ENCODE results near the gene ARL16.

ARL16 gene

DNA sequence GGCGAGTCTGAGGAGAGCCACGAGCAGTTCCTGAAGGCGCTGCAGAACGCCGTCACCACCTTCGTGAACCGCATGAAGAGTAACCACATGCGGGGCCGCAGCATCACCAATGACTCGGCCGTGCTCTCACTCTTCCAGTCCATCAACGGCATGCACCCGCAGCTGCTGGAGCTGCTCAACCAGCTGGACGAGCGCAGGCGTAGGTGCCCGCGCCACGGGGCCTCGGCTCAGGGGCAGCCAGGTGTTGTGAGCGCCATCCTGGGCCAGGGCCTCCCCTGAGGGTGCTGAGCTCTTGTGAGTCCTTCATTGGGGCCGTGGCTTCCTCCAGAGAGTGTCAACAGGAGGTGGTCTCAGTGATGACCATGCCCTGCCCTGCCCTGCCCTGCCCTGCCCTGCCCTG lies 12.2 kb upstream of the ARL16 start:
- DNase-seq (ENCODE audit: low read depth in 1 of 2, low spot score in 1 of 2), result no peak
- H3K4me3 ChIP-seq (replicated peaks; ENCODE audit: insufficient read depth, low read length), result no peak overlapping the region
- TF ChIP-seq CTCF (IDR thresholded peaks at IDR 0.05; ENCODE audit: insufficient read depth, low read length), result no peak
- no peak for TF ChIP-seq REST (IDR thresholded peaks at IDR 0.05; ENCODE audit: insufficient replicate concordance, low read depth)
- no peak for TF ChIP-seq SPI1 (IDR thresholded peaks at IDR 0.05; ENCODE audit: borderline replicate concordance, low read depth)
- no peak for TF ChIP-seq GABPA (IDR thresholded peaks at IDR 0.05; ENCODE audit: low read depth)
- no peak; the same call in 1 of the 2 replicates for TF ChIP-seq POLR2AphosphoS5 (IDR thresholded peaks at IDR 0.05; ENCODE audit: low read depth)
- H3K27me3 ChIP-seq (ENCODE audit: insufficient read depth, poor library complexity, severe bottlenecking), result no peaks in the 10 kb centered on the region
- H3K27ac ChIP-seq (replicated peaks), result no peak overlapping the region

GRCh38 chr17:81695211-81695610 lies 11.6 kb upstream of the ARL16 start:
- Histone ChIP-seq H3K27ac (replicated peaks) (no peak overlapping the region), H3K4me3 (replicated peaks; ENCODE audit: insufficient read depth, low read length) (no peak overlapping the region), H3K27me3 (ENCODE audit: insufficient read depth, poor library complexity, severe bottlenecking) (no peaks in the 10 kb centered on the region)
- TF ChIP-seq CTCF (IDR thresholded peaks at IDR 0.05; ENCODE audit: insufficient read depth, low read length), result no peak
- DNase-seq (ENCODE audit: low read depth in 1 of 2, low spot score in 1 of 2), result no peak

DNA sequence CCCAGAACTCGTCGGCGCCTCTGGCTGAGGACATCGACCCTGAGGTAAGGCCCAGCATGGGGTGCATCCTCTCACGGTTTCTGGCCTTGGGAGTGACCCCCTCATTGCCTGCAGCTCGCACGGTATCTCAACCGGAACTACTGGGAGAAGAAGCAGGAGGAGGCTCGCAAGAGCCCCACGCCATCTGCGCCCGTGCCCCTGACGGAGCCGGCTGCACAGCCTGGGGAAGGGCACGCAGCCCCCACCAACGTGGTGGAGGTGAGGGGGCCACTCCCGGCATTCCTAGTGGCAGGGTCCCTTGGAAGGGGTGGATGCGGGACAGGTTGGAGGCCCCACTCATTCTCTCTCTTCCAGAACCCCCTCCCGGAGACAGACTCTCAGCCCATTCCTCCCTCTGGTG lies 11.2 kb upstream of the ARL16 start:
- no peak overlapping the region for H3K4me3 ChIP-seq (replicated peaks; ENCODE audit: insufficient read depth, low read length)
- H3K27ac ChIP-seq (replicated peaks), result no peak overlapping the region
- H3K27me3 ChIP-seq (ENCODE audit: insufficient read depth, poor library complexity, severe bottlenecking), result no peaks in the 10 kb centered on the region
- DNase-seq (ENCODE audit: low read depth in 1 of 2, low spot score in 1 of 2), result no peak
- TF ChIP-seq POLR2AphosphoS5 (IDR thresholded peaks at IDR 0.05; ENCODE audit: low read depth), result no peak
- no peak for TF ChIP-seq CTCF (IDR thresholded peaks at IDR 0.05; ENCODE audit: insufficient read depth, low read length)
- no peak for TF ChIP-seq SPI1 (IDR thresholded peaks at IDR 0.05; ENCODE audit: borderline replicate concordance, low read depth)
- TF ChIP-seq GABPA (IDR thresholded peaks at IDR 0.05; ENCODE audit: low read depth), result no peak
- TF ChIP-seq REST (IDR thresholded peaks at IDR 0.05; ENCODE audit: insufficient replicate concordance, low read depth), result no peak

DNA sequence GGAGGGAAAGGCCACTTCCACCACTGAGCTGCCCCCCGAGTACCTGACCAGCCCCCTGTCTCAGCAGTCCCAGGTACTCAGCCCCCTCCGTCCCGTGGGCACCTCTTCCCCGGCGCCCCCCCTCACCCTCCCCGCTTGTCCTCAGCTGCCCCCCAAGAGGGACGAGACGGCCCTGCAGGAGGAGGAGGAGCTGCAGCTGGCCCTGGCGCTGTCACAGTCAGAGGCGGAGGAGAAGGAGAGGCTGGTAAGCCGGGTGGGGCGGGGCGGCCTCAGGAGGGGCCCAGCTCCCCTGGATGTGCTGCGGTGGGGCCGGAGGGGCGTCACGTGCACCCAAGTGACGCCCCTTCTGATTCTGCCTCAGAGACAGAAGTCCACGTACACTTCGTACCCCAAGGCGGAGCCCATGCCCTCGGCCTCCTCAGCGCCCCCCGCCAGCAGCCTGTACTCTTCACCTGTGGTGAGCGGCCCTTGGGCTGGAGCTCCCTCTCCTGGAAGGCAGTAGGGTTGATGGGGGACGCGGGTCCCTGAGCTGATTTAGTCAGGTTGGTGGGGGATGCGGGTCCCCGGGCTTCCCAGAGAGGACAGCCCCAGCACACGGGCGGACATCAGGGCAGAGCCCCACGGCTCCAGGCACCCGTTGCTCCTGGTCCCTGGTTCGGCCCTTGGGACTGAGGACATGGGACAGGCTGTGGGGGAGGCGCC lies 10.1 kb upstream of the ARL16 start:
- no peak overlapping the region for H3K27ac ChIP-seq (replicated peaks)
- no peak for DNase-seq (ENCODE audit: low read depth in 1 of 2, low spot score in 1 of 2)

More for the DNA sequence above, 10.1 kb upstream of the ARL16 start:
- Histone ChIP-seq H3K27me3 (ENCODE audit: insufficient read depth, poor library complexity, severe bottlenecking) (no peaks in the 10 kb centered on the region), H3K4me3 (replicated peaks; ENCODE audit: insufficient read depth, low read length) (no peak overlapping the region)
- 0 out of 2 replicates have a peak, but pooled peaks have one; percentile 23 for TF ChIP-seq POLR2AphosphoS5 (IDR thresholded peaks at IDR 0.05; ENCODE audit: low read depth)
- TF ChIP-seq REST (IDR thresholded peaks at IDR 0.05; ENCODE audit: insufficient replicate concordance, low read depth), result no peak

All from HL-60 (cell line).